MV-4-11 (cell line): ENCODE data around the gene WDFY2.
A peak's percentile ranks its signal among the peaks of the same experiment; 100 is the strongest.

Experiments used
- DNase-seq: peaks from one replicate; lab custom pipeline; 2025; lab: John Stamatoyannopoulos, UW

Gene WDFY2

DNA sequence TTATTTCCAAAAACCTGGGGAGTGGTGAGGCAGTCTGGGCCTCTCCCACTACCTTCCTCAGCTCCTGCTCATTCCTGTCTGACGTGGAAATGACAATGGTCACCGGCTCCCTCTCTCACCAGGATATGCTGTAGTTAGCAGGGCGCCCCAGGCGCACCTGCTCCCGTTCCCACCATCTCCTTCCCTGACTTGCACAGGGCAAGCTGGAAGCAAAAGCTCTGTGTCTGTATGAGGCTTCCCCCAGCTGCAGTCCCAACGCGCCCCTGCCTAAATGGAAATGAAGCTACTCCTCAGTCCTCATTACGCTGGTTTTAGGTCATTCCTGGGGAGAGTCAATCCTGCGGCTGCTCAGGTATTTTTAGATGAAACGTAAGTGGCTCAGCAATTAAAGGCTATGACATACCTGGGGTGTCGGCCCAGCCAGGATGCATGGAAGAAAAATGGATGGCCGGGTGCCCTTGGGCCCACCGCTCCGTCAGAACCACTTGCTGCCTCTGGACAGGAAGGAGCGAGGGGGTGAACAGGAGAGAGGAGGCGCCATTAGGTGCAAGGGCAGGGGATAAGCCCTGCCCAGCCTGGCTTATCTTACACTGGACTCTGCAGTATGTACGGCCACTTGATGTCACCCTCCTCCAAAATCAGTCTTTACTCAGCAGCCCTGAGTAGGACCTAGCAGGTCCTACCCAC, 187.3 kb downstream of the WDFY2 start:
- no peak for DNase-seq

DNA sequence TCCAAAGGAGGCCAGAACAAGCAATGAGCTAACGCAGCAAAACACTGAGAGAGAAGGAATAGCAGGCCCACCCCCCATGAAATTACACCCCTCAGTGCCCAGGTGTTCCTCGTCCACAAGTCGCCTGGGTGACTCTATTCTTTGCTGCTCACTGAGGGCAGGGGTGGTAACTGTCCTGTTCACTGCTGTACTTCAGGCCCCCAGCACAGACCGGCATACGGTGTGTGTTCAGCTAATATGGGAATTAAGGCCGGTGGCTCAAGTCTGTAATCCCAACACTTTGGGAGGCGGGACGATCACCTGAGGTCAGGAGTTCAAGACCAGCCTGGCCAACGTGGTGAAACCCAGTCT, 187.8 kb downstream of the WDFY2 start:
- no peak for DNase-seq

DNA sequence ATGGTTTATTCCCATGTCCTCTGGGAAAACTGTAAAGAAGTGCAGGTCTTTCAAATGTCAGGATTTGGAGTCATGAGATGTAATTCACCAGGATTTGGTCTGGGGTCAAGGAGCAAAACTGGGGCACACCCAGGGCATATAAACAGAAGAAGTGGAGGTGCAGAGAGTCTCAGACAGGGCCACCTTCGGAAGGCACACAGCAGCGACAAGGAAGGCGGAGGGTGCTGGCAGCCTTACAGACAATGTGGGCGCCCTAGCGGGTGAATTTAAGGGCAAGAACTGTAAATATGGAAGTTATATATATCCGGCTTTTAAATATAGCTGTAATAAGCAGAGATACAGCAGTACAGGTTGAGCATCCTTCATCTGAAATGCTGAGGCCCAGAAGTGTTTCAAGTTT, 188.5 kb downstream of the WDFY2 start:
- no peak for DNase-seq

DNA sequence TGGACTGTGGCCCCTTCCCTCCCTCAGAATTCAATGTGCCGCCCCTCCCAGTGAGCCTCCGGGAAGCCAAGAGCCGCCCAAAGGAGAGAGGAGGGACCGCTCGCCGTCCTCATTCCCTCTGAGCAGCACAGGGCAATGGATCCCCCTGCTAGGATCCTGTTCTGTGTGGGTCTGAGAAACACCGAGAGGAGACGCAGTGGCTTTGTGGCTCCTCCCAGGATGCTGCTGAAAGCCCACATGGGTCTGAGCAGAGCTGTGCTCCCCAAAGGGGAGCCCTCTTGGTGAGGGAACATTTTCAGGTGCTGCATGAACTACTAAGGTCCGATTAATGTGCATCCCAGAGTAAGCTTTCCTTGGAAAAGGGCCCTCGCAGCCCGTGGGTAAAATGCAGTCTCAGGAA, 189.3 kb downstream of the WDFY2 start:
- no peak for DNase-seq

DNA sequence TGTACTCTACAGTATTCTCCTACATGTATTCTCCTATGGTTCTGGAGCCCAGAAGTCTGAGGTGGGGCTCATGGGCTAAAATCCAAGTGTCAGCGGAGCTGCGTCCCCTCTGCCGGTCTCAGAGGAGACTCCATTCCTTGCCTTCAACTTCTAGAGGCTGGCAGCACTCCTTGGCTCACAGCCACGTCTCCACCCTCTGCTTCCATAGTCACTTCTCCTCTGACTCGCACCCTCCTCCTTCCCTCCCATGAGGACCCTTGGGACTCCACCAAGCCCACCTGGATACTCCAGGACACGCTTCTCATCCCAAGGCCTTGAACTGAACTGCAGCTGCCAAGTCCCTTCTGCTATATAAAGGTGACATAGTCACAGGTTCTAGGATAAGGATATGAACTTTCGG, 191.9 kb downstream of the WDFY2 start:
- no peak for DNase-seq

DNA sequence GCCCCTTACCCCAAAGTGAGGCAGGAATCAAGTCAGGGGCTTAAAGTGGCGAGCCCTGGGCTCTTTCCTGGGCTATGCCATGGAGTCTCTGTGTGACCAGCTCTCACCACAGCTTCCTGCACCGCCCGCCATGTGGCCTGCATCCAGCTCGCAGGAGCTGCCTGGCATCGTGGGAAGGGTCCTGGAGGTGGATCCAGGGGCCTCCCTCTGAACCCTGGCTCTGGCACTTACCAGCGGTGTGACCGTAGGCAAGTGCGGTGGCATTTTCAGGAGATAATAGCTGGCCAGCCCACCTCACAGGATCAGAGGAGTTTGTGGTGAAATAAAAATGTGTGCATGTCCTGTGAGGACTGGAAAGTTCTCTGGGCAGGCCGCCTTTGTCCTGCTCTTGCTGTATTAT, 193.7 kb downstream of the WDFY2 start:
- DNase-seq, result no peak

DNA sequence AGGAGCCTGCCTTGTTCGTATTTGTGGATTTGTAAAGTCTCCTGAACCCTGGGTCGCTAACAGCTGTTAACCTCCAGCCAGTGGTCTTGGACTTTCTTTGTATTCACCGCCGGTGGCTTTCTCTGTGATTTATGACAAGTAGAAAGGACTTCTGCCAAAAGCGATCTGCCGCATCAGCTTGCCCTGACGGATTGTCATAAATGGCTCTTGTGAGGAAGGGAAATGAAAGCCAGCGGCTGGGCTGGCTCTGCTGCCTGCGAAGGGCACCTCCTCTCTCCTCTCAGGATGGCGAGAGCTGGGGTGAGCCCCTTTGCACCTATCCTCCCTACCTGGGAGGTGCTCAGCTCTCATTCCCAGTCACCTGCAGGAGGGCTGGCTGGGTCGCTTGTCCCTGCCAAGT, 194.1 kb downstream of the WDFY2 start:
- DNase-seq, result peak; percentile 69

DNA sequence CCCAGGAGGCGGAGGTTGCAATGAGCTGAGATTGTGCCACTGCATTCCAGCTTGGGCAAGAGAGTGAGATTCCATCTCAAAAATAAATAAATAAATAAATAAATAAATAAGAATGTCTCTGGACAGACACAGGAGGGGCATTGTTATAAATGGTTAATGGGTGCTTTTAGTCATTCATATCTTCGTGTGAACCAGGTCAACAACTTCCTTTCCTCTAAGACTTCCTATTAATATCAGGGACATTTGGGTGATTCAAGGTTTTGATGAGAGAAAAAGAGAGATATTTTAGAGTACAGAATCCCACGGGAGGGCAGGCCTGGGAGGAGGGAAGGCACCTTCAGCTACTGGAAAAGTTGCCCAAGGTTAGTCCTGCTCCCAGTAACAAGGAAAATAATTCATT, 195.8 kb downstream of the WDFY2 start:
- no peak for DNase-seq

DNA sequence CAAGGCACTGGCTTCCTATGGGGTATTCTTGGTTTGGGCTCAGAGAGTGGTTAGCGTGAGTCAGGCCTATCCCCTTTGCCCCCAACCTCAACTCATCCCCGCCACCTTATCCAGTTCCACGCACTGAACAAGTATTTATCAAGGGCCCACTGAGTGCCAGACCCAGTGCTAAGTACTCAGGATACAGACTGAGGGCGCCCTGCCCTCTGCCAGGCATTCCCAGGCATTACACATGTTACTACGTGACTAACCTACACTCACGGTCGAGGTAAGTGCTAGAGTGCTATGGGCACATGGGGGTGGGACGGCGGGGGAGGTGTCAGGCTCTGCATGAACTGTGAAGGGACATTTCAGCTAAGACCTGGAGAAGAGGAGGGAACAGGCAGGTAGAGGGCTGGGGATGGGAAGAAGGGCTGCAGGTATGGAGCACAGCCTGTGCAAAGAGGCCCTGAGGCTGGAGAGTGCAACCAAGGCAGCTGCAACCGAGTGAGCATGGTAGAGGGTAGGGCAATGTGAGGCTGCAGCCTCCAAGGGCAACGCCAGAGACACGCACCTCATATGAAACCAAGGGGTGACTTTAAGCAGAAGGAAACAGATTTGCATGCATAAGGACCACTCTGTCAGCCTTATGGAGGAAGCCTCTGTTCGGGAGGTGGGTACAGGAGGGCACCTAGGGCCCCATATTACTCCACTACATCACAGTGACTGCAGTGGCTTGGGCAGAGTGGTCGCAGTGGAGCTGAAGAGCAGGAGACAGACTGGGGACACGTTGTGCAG, 197.2 kb downstream of the WDFY2 start:
- no peak for DNase-seq

DNA sequence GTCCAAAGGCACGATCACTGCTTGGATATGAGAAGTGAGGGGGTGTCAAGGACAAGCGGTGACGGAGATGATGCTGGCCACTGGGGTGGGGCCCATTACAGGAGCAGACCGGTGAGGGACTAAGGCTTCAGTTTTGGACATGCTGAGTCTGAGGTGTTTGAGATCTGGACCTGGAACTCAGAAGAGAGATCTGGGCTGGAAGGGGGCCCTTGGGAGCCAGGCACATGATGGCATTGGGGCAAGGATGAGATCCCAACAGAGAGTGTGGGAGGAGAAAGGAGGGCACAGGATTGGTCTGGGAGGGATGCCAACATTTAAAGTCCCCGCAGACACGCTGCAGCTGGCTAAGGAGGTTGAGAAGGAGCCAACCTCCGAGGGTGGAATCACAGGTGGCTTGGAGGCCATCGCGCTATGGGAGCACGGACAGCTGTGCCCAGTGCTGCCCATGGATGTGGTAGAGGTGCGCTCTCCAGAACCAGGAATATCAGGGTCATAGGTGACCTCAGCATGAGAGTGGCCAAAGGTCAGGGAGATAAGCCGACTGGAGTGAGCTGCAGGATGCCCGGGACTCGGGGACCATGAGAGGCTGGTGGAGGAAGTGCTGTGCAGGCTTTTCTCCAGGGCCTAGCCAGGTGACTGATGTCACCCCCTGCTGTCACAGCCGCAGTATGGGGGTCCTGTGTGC, 197.9 kb downstream of the WDFY2 start:
- DNase-seq, result no peak

DNA sequence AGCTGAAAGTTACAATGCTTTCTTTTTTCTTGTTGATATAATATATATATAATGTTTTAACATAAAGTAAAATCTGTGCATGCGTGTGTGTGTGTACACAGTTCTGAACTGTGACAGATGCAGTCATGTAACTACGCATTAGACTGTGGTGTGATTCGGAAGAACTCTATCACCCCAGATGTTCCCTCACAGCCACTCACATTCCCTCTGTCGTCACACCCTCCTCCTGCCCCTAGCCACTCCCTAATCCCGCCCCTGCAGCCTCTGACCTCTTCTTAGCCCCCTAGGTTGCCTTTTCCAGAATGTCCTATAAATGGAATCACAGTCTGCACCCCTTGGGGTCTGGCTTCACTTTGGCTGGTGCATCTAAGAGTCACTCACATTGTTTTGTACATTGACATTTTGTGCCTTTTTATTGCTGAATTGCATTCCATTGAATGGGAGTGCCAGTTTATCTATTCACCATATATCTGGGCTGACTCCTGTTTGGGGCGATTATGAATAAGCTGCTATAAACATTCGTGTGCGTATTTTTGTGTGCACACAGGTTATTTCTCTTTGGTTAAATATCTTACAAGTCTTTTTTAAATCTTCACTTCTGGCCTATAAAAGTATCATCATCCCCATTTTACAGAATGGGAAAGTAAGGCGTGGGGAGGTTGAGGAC, 199.3 kb downstream of the WDFY2 start:
- no peak for DNase-seq

DNA sequence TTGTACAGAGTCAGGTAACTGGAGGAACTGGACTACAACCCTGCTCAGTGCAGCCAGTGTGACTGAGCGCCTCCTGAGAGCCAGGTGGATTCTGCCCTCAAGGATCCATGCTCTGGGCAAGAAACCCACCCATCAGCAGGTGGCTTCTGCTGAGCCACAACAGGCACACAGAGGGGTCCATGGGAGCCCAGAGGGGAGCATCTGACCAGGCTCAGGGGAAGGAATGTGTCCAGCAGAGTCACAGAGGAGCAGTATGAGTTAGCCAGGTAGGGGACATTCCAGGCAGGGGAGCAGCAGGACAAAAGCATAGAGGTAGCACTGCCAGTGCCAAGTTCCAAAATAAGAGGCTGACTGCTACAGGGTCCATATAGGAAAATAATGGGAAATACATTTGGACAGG, 199.8 kb downstream of the WDFY2 start:
- DNase-seq, result no peak

DNA sequence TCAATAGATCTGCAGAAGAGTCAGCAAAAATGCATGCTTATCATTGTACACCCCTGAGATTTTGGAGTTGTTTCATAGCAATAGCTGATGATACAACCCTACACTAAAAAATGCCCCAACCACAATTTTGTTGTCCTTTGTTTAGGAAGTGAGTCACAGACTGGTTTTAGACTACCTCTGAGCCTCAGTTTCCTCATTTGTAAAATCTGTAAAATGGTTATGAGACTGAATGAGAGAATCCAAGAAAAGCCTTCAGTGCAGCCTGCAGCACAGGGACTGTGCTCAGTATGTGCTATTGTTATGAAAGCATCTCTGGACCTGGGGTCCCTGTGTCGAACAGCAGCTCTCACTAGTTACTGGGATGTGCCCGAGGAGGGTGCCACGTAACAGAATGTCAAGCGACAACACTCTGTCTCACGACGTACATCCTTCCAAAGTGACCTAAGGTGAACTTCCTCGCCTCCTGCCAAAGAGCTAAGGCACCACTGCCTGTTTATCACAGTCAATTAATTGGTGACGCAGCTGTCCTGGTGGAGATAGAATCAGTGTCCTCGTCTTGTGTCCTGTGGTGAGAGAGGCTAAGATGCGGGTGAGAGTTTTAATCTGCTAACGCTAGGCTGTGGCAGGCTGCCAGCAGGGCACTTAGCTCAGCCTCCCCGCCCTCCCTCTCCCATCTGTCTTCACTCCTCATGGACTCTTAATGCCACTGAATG, 201.6 kb downstream of the WDFY2 start:
- DNase-seq, result peak; percentile 34

DNA sequence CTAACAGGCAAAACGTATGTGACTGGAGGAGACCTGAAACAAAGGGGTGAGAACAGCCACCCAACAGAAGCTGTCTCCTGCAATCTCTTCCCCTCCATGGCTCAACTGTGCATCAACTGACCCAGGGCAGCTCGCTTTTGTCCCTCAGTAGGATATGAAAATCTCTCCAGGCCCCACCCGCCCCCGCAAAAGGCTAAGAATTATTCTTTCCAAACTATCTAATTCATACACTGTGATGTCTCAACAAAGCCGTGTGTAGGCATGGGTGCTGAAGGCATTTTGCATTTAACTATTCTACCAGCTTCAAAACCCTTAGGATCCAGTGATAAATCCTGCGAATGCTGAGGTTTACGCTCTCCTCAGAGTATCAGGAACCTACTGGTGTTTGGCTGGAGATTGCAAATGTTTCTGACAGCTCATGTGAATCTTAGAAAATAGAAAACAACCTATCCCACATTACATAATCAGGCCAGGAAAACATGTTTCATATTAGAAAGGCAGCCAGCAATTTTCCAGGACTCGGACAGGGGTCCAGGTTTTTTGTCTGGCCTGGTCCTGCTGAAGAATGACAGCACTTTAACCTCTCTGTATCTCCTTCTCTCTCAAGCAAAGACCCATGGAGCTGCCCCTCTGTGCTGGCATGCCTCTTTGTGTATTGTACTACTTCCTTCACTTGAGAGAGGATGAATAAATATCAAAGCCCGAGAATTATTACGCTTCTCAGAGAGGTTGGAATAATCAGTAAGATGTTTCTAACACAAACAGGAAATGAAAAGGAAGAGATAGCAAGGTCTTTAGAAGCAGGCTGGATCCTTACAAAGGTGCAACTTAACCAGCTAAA, 202.4 kb downstream of the WDFY2 start:
- no peak for DNase-seq

DNA sequence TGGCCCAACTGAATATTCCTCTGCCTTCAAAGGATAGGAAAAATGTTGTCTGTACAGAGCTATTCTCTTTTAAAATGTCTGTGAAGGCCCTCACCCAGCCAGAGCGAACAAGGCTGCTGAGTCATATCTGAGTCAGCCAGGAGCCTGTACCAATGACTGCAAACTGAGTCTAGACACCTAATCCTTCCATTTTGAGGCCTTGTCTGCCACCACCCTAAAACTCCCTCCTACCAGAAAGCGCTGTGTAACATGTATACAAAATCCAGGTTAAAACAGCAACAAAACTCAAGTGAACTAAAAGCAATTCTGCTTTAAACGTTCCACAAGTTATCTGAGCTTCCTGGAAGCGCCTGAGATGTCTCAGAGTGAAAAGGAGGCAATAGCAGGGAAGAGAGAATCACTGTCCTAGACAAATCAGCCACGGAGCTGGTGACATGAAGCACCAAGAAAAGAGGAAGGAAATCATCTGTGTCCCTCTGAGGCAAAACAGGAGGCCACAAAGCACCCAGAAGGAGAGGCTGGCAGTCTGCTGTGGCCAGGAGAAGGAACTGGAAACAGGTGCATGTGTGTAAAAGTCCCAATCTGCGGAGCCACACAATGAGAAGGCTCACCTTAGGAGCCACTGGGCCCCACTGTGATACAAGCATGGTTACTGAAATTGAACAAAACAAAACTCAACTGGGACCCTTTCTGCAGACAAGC, 209.5 kb downstream of the WDFY2 start:
- DNase-seq, result peak; percentile 96

DNA sequence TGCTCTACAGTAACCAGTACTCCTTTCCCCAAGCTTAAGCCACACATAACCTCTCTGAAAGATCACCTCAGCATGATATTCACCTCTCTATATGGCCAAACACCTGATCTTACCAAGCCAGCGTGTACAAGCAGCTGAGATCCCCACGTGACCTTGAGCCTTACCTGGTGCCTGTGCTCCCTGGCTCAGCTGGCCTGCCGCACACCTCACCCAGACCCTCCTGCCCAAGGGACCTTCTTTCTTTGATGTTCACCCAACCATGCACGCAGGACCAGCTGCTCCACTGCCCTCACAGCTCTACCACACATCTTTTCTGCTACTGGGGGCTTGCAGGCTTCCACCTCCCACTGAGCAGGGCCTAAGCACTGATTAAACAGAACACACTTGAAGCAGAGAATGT, 210.7 kb downstream of the WDFY2 start:
- DNase-seq, result no peak

DNA sequence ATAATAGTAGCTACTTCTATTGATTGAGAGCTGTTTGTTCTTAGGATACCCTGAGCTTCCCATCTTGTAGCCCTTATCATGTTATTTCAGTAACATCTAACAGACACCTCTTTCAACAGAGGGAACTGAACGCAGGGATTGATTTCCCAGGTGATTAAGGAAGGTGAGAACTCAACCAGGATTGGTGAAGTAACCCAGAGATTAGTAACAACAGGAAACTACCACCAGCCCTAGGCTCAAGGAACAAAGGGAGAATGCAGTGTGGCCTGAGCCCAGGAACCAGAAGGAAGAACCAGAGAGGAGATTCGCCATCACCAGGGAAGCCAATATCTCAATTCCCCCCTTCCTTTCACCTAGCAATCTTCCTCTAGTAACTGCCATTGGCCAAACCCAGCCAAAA, 211.2 kb downstream of the WDFY2 start:
- no peak for DNase-seq

DNA sequence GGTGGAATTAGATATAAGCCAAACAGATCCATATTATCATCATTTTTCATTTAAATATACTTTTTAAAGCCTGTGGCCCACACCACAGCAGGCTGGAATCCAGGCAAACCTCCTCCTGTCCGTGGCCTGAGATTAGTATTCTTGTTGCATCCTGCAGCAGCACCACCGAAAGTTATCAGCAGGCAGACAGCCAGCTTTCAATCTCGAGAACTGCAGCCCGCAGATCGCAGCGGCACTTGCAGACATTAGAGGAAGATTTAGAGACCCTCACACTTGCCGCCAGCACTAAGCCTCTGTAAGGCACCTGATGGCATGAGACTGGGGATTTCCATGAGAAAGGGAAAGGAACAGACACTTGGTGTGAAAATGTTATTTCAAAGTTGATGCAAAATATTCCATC, 212.3 kb downstream of the WDFY2 start:
- DNase-seq, result no peak

DNA sequence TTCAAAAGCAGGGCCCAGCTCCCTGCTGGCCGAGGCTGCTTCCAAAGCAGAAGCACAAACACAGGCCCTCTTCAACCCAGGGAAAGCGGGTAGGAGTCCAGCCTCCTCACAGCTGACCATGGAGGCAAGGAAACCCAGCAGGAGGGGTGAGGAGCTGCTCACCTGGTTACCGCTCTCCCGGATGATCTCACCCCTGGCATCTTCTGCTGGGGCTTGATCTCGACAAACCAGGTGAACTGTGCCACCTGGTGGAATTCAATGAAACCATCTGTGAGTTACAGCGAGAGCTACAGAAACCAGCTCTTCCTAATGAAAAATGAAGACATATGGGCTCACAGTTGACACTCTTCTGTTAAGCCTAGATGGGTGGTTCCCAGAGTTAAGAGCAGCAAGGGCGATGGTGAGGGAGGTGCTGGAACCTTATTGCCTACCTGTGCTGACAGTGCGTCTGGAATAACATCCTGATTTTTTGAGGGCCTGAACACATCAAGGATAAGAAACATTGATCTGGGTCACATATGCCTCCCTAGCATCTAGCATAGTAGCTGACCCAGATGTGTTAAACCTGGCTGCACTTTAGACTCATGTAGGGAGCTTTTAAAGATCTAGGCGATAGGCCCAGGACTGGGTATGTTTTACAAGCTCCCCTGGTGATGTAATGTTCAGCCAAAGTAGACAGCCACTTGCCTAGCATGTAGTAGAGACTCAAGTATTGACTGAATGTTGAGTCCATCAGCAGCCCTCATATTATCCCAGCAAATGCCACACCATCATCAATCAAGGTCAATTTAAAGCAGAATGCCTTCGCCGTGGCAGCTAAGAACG, 213.6 kb downstream of the WDFY2 start:
- peak; percentile 20 for DNase-seq

DNA sequence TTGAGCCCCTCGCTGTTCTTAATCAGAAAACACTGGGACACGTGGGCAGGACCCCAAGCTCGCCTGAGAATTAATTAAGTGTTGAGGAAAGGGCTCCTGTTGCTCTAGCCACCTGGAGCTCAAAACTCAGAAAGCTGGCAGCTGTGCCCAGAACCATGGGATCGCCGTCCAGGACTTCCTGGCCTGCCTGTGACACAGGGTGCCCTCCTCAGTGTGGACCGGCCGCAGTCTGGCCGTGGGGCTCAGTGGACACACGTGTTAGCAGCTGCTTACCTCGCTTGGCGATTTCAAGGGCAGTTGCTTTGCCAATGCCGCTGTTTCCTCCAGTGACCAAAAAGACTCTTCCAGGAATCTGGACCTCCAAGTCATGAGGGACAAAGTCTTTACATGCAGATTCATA, 215.0 kb downstream of the WDFY2 start:
- DNase-seq, result no peak
